ENCODE results near the gene PDLIM4. TPM values are rescaled to one million over a fixed set of nuclear protein-coding genes. Genes with fewer than 3 reads are reported as not detected.
A peak's percentile ranks its signal among the peaks of the same experiment; 100 is the strongest.

PDLIM4 gene
- total and polyA plus RNA-seq, 9 donors: 3.4 to 63.4 (median 40.8) TPM

DNA sequence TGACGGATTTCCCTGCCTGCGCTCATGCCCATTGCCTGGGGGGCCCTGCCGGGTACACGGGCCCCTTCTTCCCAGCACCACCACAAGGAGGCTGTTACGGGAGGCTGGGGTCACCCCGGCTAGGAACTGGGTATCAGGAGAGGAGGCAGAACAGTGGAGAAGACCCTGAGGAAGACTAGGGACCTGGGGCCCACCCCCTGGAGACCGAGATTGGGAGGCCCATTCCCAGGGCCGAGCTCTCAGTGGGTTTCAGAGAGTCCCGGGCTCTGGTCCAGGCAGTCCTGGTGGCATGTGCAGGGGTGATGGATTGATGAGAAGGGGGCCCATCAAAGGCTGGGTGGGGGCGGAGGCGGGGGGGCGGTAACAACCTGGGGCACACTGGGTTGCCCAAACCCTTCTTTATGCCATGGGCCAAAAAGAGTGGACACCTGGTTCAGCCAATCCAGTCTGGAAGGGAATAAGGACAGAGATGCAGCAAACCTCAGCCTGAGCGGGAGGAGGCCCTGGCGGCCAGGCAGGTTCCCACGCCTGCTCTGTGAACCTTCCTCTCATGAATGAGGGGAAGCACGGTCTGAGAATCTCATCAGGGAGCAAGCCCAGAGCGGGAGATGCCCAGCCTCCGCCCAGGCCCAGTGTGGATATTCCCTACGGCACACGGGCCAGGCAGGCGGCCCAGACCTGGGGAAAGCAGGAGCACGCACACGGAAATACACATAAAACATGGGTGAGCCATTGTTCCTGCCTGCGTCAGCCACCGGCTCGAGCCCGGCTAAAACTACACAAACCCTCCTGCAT, 29.1 kb upstream of the PDLIM4 start:
- H3K4me3 ChIP-seq: peak overlapping the region; percentile 44
- peak in 3 of 5 donors; percentile 11 to 39 (median 30) for DNase-seq
- H3K27me3 ChIP-seq: no peaks in the 10 kb centered on the region
- peaks cover 7% of the 10 kb centered on the region for H3K4me1 ChIP-seq (ENCODE audit: insufficient read depth)
- H3K36me3 ChIP-seq: no peaks in the 10 kb centered on the region
- intact Hi-C loops (cut with DNase I): loop anchor here in 1 of 4 donors (10.0 kb wide), 1 partner anchor 66 kb away; the partner anchor contains the start of gene SLC22A4
- peak overlapping the region; percentile 8 to 73 for H3K27ac ChIP-seq
- no peaks in the 10 kb centered on the region for H3K9me3 ChIP-seq
- no peak for TF ChIP-seq EP300 (IDR thresholded peaks at IDR 0.05)
- no peak for TF ChIP-seq POLR2A (IDR thresholded peaks at IDR 0.05)
- TF ChIP-seq, protein P1, sequence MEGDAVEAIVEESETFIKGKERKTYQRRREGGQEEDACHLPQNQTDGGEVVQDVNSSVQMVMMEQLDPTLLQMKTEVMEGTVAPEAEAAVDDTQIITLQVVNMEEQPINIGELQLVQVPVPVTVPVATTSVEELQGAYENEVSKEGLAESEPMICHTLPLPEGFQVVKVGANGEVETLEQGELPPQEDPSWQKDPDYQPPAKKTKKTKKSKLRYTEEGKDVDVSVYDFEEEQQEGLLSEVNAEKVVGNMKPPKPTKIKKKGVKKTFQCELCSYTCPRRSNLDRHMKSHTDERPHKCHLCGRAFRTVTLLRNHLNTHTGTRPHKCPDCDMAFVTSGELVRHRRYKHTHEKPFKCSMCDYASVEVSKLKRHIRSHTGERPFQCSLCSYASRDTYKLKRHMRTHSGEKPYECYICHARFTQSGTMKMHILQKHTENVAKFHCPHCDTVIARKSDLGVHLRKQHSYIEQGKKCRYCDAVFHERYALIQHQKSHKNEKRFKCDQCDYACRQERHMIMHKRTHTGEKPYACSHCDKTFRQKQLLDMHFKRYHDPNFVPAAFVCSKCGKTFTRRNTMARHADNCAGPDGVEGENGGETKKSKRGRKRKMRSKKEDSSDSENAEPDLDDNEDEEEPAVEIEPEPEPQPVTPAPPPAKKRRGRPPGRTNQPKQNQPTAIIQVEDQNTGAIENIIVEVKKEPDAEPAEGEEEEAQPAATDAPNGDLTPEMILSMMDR (IDR thresholded peaks at IDR 0.05): no peak
- 67 to 75% (median 74%) methylated on average over 26 to 27 of the region's 27 CpGs for WGBS, 3 donors

DNA sequence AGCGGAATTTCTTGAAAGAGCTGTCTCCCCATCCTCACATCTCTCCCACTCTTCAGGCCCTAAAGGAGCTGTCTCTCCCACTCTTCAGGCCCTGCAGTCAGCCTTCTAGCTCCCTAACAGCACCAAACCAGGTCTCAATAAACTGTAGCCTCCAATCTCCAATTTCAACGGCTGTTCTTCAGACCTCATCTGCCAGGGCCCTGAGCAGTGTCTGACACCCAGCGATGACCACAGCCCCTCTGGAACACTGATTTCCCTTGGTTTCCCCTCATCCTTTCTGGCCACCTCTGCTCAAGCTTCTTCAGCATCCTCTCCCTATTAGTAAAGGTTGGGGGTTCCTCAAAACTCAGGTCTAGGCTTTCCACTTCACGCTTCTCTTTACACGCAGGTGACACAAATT, 28.3 kb upstream of the PDLIM4 start:
- H3K27ac ChIP-seq: no peak overlapping the region
- no peak overlapping the region for H3K4me3 ChIP-seq
- H3K4me1 ChIP-seq (ENCODE audit: insufficient read depth): peaks cover 7% of the 10 kb centered on the region
- intact Hi-C loops (cut with DNase I): loop anchor here in 1 of 4 donors (10.0 kb wide), 1 partner anchor 66 kb away; the partner anchor contains the start of gene SLC22A4
- no peaks in the 10 kb centered on the region for H3K27me3 ChIP-seq
- WGBS, 3 donors: 93 to 94% (median 93%) methylated on average over 5 of the region's 5 CpGs
- DNase-seq: peak in 2 of 5 donors; percentile 2 to 7
- no peaks in the 10 kb centered on the region for H3K9me3 ChIP-seq
- TF ChIP-seq, protein P1 (IDR thresholded peaks at IDR 0.05): no peak
- TF ChIP-seq EP300 (IDR thresholded peaks at IDR 0.05) (no peak), POLR2A (IDR thresholded peaks at IDR 0.05) (no peak)
- H3K36me3 ChIP-seq: no peaks in the 10 kb centered on the region

DNA sequence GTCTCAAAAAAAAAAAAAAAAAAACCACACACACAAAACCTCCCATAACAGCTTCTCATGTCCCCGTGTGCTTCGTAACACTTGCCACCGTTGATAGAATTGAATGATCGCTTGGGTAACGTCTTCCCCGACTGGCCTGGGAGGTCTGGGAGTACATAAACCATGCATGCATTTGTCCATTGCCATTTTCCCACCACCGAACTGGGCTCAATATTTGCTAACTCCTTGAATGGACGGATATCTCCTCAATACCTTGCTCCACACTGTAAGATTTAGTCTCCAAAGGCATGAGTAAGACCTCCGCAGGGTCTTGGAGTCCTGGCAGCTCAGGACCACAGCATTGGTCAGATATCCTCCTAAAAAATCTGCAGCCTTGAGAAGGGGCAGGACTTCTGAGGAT, 26.6 kb upstream of the PDLIM4 start:
- no peaks in the 10 kb centered on the region for H3K36me3 ChIP-seq
- 91 to 93% (median 92%) methylated on average over 9 of the region's 9 CpGs for WGBS, 3 donors
- no peak for TF ChIP-seq EP300 (IDR thresholded peaks at IDR 0.05)
- no peak for TF ChIP-seq POLR2A (IDR thresholded peaks at IDR 0.05)
- TF ChIP-seq, protein P1 (IDR thresholded peaks at IDR 0.05): no peak
- peak in 1 of 5 donors; percentile 1 for DNase-seq
- H3K27me3 ChIP-seq: no peaks in the 10 kb centered on the region
- no peak overlapping the region for H3K4me3 ChIP-seq
- peaks cover 4% of the 10 kb centered on the region for H3K4me1 ChIP-seq (ENCODE audit: insufficient read depth)
- intact Hi-C loops (cut with DNase I): no loop called here
- H3K27ac ChIP-seq: no peak overlapping the region
- H3K9me3 ChIP-seq: no peaks in the 10 kb centered on the region

DNA sequence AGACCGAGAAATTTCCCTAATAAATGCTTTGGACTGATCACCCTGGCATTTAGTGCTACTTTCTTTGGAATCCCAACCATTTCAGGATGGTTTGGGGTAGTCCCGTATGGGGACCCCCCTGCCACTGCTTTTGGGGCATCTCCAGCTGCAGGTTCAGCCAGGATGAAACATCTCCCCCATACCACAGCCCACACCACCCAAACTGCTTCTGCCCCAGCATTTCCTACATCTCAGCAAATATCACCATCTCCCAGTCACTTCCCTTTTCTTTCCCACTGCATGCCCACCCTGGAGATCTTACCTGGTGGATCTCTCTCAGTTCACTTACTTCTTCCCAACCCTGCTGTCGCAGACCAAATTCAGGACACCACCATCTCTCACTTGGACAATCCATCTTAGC, 25.0 kb upstream of the PDLIM4 start:
- no peaks in the 10 kb centered on the region for H3K4me1 ChIP-seq (ENCODE audit: insufficient read depth)
- WGBS, 3 donors: 76 to 83% (median 81%) methylated on average over 3 of the region's 3 CpGs
- DNase-seq: no peak
- H3K27ac ChIP-seq: no peak overlapping the region
- H3K4me3 ChIP-seq: no peak overlapping the region
- no peaks in the 10 kb centered on the region for H3K36me3 ChIP-seq
- H3K27me3 ChIP-seq: no peaks in the 10 kb centered on the region
- intact Hi-C loops (cut with DNase I): no loop called here
- no peaks in the 10 kb centered on the region for H3K9me3 ChIP-seq
- TF ChIP-seq POLR2A (IDR thresholded peaks at IDR 0.05) (no peak), EP300 (IDR thresholded peaks at IDR 0.05) (no peak)
- TF ChIP-seq, protein P1 (IDR thresholded peaks at IDR 0.05): no peak

Data from ovary (tissue), 9 donors.